IMR-90 (cell line): Measurements from ENCODE around the gene RNF145. TPM values are rescaled to one million over a fixed set of nuclear protein-coding genes. Genes with fewer than 3 reads are reported as not detected.
A peak's percentile ranks its signal among the peaks of the same experiment; 100 is the strongest.

Source experiments
- ATAC-seq: fragments of 200-7000 bp; cut with Tn5 transposase; 2 replicates; pipeline ENCODE4 v1.9.1; 2020; ENCODE audit warnings: low read depth, mild to moderate bottlenecking, moderate library complexity
- BruUV-seq: library from RNA; stranded (reverse); fragments of 400-500 nt; replicated peaks from 2 replicates; lab custom pipeline; 2021; lab: Mats Ljungman, UMichigan
- CTCF ChIA-PET: fragments of 300-600 bp; formaldehyde crosslinking; extraction: SDS; loops from one replicate; lab custom pipeline; 2021; ENCODE audit warnings: antibody characterized with exemption; lab: Yijun Ruan, JAX
- POLR2A ChIA-PET: fragments of 300-600 bp; sonication (Branson Sonifier 250); formaldehyde crosslinking; loops from one replicate; lab custom pipeline; 2022; ENCODE audit warnings: antibody characterized with exemption; ENCODE audit not compliant: unreplicated experiment; lab: Charles Lee
- DNase-seq: peaks from one replicate; pipeline ENCODE4 v3.0.0; 2013
- H2AFZ ChIP-seq: replicated peaks from 2 replicates; pipeline ENCODE3; 2013; ENCODE audit warnings: low read length, mild to moderate bottlenecking; ENCODE audit not compliant: poor library complexity
- H2AK5ac ChIP-seq: 2 replicates; pipeline ENCODE4 v1.6.1; 2013; ENCODE audit warnings: low read depth, low read length, inconsistent platforms
- H2AK9ac ChIP-seq: replicated peaks from 2 replicates; pipeline ENCODE3; 2013; ENCODE audit warnings: mild to moderate bottlenecking, low read depth, low read length, moderate library complexity; ENCODE audit not compliant: poor library complexity
- H2BK120ac ChIP-seq: 2 replicates; pipeline ENCODE4 v1.6.1; 2013; ENCODE audit warnings: low read depth, low read length, inconsistent platforms
- H2BK15ac ChIP-seq: 3 replicates; pipeline ENCODE4 v1.6.1; 2013; ENCODE audit warnings: low read depth, low read length, inconsistent platforms
- H2BK20ac ChIP-seq: 2 replicates; pipeline ENCODE4 v1.6.1; 2013; ENCODE audit warnings: low read depth, mild to moderate bottlenecking, inconsistent platforms, low read length, moderate library complexity
- H2BK5ac ChIP-seq: 2 replicates; pipeline ENCODE4 v1.6.1; 2013; ENCODE audit warnings: mild to moderate bottlenecking, low read depth, low read length, inconsistent platforms; ENCODE audit not compliant: poor library complexity, severe bottlenecking
- H3K14ac ChIP-seq: replicated peaks from 2 replicates; pipeline ENCODE4 v1.6.1; 2013; ENCODE audit warnings: low read depth, low read length, inconsistent platforms
- H3K18ac ChIP-seq: 2 replicates; pipeline ENCODE4 v1.6.1; 2013; ENCODE audit warnings: low read depth, low read length, control low read depth
- H3K23ac ChIP-seq: 2 replicates; pipeline ENCODE4 v1.6.1; 2013; ENCODE audit warnings: low read depth, low read length, inconsistent platforms
- H3K27ac ChIP-seq: 2 replicates; pipeline ENCODE4 v1.5.1; 2013; ENCODE audit warnings: mild to moderate bottlenecking, control low read depth, low read length; ENCODE audit not compliant: insufficient read depth
- H3K27me3 ChIP-seq: 2 replicates; pipeline ENCODE4 v1.6.1; 2013; ENCODE audit warnings: low read length; ENCODE audit not compliant: control insufficient read depth, insufficient read depth
- H3K36me3 ChIP-seq: 2 replicates; pipeline ENCODE4 v1.6.1; 2013; ENCODE audit warnings: low read length, mixed read lengths; ENCODE audit not compliant: control insufficient read depth, insufficient read depth
- H3K4ac ChIP-seq: 2 replicates; pipeline ENCODE4 v1.6.1; 2013; ENCODE audit warnings: low read depth, low read length, inconsistent platforms
- H3K4me1 ChIP-seq: 2 replicates; pipeline ENCODE4 v1.6.1; 2013; ENCODE audit warnings: low read length, mixed read lengths; ENCODE audit not compliant: control insufficient read depth, insufficient read depth
- H3K4me2 ChIP-seq: 2 replicates; pipeline ENCODE4 v1.6.1; 2013; ENCODE audit warnings: low read depth, mild to moderate bottlenecking, control low read depth, low read length, moderate library complexity
- H3K4me3 ChIP-seq: 2 replicates; pipeline ENCODE4 v1.5.1; 2013; ENCODE audit warnings: low read depth, mild to moderate bottlenecking, control low read depth, low read length, moderate library complexity; ENCODE audit not compliant: insufficient read depth
- H3K56ac ChIP-seq: 2 replicates; pipeline ENCODE4 v1.6.1; 2013; ENCODE audit warnings: low read length, inconsistent platforms; ENCODE audit not compliant: insufficient read depth; ENCODE audit errors: extremely low read depth
- H3K79me1 ChIP-seq, 2 experiments: 2 replicates each; pipeline ENCODE4 v1.6.1; 2013; ENCODE audit warnings: low read length in 2 of 2, inconsistent platforms in 1 of 2, low read depth in 1 of 2
- H3K9ac ChIP-seq: 2 replicates; pipeline ENCODE4 v1.6.1; 2013; ENCODE audit warnings: low read depth, low read length, control low read depth
- H3K9me1 ChIP-seq: 2 replicates; pipeline ENCODE4 v1.6.1; 2013; ENCODE audit warnings: low read length, inconsistent platforms; ENCODE audit not compliant: insufficient read depth
- H3K9me3 ChIP-seq: 2 replicates; pipeline ENCODE4 v1.6.1; 2013; ENCODE audit warnings: low read length; ENCODE audit not compliant: control insufficient read depth, insufficient read depth
- H4K20me1 ChIP-seq: 2 replicates; pipeline ENCODE4 v1.6.1; 2013; ENCODE audit warnings: low read length, inconsistent platforms; ENCODE audit not compliant: insufficient read depth
- H4K5ac ChIP-seq: 2 replicates; pipeline ENCODE4 v1.6.1; 2013; ENCODE audit warnings: mild to moderate bottlenecking, low read depth, low read length, control low read depth
- H4K8ac ChIP-seq, 2 experiments: 2 replicates each; pipeline ENCODE4 v1.6.1; 2013; ENCODE audit warnings: low read depth in 2 of 2, low read length in 2 of 2, control low read depth in 1 of 2, inconsistent platforms in 1 of 2
- H4K91ac ChIP-seq: 2 replicates; pipeline ENCODE4 v1.6.1; 2013; ENCODE audit warnings: low read depth, low read length, inconsistent platforms; ENCODE audit not compliant: insufficient read depth
- CHD1 ChIP-seq: IDR thresholded peaks from 2 replicates; pipeline ENCODE4 v1.6.1; 2012; ENCODE audit warnings: low read depth, low read length, improper control_type of control experiment
- NFE2L2 ChIP-seq: fragments of 150-350 bp; IDR thresholded peaks from 2 replicates; pipeline ENCODE4 v1.6.1; 2016; ENCODE audit warnings: low read depth, mild to moderate bottlenecking, low read length
- WGBS, 2 experiments: methylation state at CpG; one replicate each; pipeline versions ENCODE4 v1.1.5 to v1.1.7; 2013; ENCODE audit warnings: missing lambda C conversion rate in 2 of 2; ENCODE audit not compliant: insufficient read length in 1 of 2; ENCODE audit errors: extremely low coverage in 2 of 2; 5-methylcytosine and 5-hydroxymethylcytosine counted together
- dilution Hi-C: fragments of 300-500 bp; cut with HindIII; formaldehyde crosslinking; loops from one replicate; pipeline ENCODE4 v1.14.3; 2018; ENCODE audit warnings: low sequenced_read_pairs; ENCODE audit not compliant: unreplicated experiment
- in situ Hi-C: fragments of 300-500 bp; cut with MboI; formaldehyde crosslinking; loops from 3 replicates; pipeline ENCODE4 v1.14.3; 2019; ENCODE audit warnings: low sequenced_read_pairs, inconsistent platforms, mixed read lengths
- intact Hi-C: fragments of 100-400 bp; cut with micrococcal nuclease; formaldehyde crosslinking; loops from 2 replicates; pipeline ENCODE4 v1.10.0; 2022
- polyA plus RNA-seq, 3 experiments: library from polyadenylated mRNA; depleted of rRNA; stranded (reverse); fragments of >200 nt; gene quantifications; 2 replicates each; pipeline ENCODE4 v1.2.3, GENCODE V29; 2012; ENCODE audit warnings: low replicate concordance in 1 of 3
- total RNA-seq: library from RNA; depleted of rRNA; stranded (reverse); fragments of >200 nt; gene quantifications from 2 replicates; pipeline ENCODE4 v1.2.3, GENCODE V29; 2012

Gene RNF145
- total and polyA plus RNA-seq, 2 of the 4 experiments (the other 2 are of a cell fraction) = 50.0 to 57.0 TPM

DNA sequence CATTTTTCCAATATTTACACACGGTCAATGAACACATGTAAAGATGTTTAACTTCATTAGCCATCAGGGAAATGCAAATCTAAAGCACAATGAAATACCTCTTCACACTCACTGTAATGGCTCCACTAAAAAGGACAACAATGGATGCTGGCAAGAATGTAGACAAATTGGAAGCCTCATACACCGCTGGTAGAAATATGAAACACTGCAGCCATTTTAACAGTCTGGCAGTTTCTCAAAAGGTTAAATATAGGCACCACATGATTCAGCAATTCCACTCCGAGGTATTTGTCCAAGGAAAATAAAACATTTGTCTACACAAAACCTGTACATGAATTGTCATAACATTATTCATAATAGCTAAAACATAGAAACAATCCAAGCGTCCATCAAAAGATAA is 20.0 kb downstream of the RNF145 start:
- in situ Hi-C loops = loop anchor here (25.0 kb wide), 1 partner anchor 1627 kb away; no protein-coding TSS in a partner anchor
- ChIA-PET CTCF (no interaction called here), POLR2A (no interaction called here)
- no peak for ATAC-seq
- H3K4ac ChIP-seq = peak overlapping the region; percentile 70; the same call in 1 of the 2 replicates
- H3K4me1 ChIP-seq = peaks cover 21% of the 10 kb centered on the region
- peak overlapping the region; percentile 78 for H3K14ac ChIP-seq
- H3K4me2 ChIP-seq = peak overlapping the region; percentile 48; the same call in 1 of the 2 replicates
- peaks cover 18 to 35% of the 10 kb centered on the region in 2 experiments for H3K79me1 ChIP-seq
- no peak overlapping the region for H4K91ac ChIP-seq
- BruUV-seq = no TSS peak
- peaks cover 33% of the 10 kb centered on the region for H3K36me3 ChIP-seq
- intact Hi-C loops = no loop called here
- H2BK15ac ChIP-seq = no peak overlapping the region
- H4K20me1 ChIP-seq = no peaks in the 10 kb centered on the region
- H2AK5ac ChIP-seq = no peak overlapping the region
- peak; percentile 38 for DNase-seq
- H3K4me3 ChIP-seq = no peak overlapping the region
- no peak overlapping the region for H3K56ac ChIP-seq
- H3K9me3 ChIP-seq = no peaks in the 10 kb centered on the region
- no peak overlapping the region for H3K9ac ChIP-seq
- peak overlapping the region in 1 of 2 experiments; percentile 26; a peak in 1 of 4 replicates for H4K8ac ChIP-seq
- no peak overlapping the region for H2AFZ ChIP-seq
- H3K23ac ChIP-seq = peak overlapping the region; percentile 87
- no CpG with 5 or more reads among the region's 4 CpGs for WGBS, 2 experiments
- H3K18ac ChIP-seq = peak overlapping the region; percentile 76; the same call in 1 of the 2 replicates
- H3K27me3 ChIP-seq = no peaks in the 10 kb centered on the region
- H3K9me1 ChIP-seq = peaks cover 5% of the 10 kb centered on the region; the same call in 1 of the 2 replicates
- H3K27ac ChIP-seq = no peak overlapping the region; the same call in 1 of the 2 replicates
- H2BK20ac ChIP-seq = peak overlapping the region; percentile 27; the same call in 1 of the 2 replicates
- H2AK9ac ChIP-seq = no peak overlapping the region
- dilution Hi-C loops = no loop called here
- peak overlapping the region; percentile 90 for H2BK5ac ChIP-seq
- H2BK120ac ChIP-seq = peak overlapping the region; percentile 20; the same call in 1 of the 2 replicates
- peak overlapping the region; percentile 64; the same call in 1 of the 2 replicates for H4K5ac ChIP-seq
- TF ChIP-seq NFE2L2 (peak; percentile 57), CHD1 (no peak)
